ENCODE results near the gene APBA1. TPM values are rescaled to one million over a fixed set of nuclear protein-coding genes. Genes with fewer than 3 reads are reported as not detected.

APBA1 gene
- total and polyA plus RNA-seq, 2 donors (not counting 3 experiments of a cell fraction or from before 2014, with no cell fraction given) = 6.1 to 11.3 TPM

DNA sequence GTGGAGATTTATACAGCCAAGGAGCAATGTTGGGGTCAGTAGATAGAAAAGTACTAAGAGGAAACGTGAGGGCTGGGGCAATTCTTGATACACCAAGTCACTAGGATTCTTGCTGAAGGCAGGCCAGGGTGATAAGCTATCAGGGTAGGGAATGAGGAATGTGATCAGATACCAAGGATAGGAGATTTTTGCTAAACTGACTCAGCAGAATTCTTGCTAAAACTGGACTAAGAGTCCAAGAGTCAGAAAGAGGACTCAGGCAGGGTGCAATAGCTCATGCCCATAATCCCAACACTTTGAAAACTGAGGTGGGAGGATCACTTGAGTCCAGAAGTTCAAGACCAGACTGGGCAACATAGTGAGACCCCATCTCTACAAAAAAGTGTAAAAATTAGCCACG lies 275.4 kb downstream of the APBA1 start:
- TF ChIP-seq POLR2A (IDR thresholded peaks at IDR 0.05; ENCODE audit: low read depth, low read length) (no peak), MYC (IDR thresholded peaks at IDR 0.05; ENCODE audit: low read depth, low read length) (no peak), GATA2 (IDR thresholded peaks at IDR 0.05; ENCODE audit: insufficient read depth, insufficient read length, low read depth, low read length) (no peak), FOS (IDR thresholded peaks at IDR 0.05; ENCODE audit: borderline replicate concordance, insufficient read depth, low read length) (no peak), EZH2 (IDR thresholded peaks at IDR 0.05; ENCODE audit: borderline replicate concordance, low read depth, low read length, severe bottlenecking) (no peak), JUN (IDR thresholded peaks at IDR 0.05; ENCODE audit: borderline replicate concordance, insufficient read depth, insufficient read length, low read depth) (no peak), POLR2AphosphoS5 (IDR thresholded peaks at IDR 0.05; ENCODE audit: insufficient read depth, low read depth, low read length) (no peak)
- TF ChIP-seq, protein P1, sequence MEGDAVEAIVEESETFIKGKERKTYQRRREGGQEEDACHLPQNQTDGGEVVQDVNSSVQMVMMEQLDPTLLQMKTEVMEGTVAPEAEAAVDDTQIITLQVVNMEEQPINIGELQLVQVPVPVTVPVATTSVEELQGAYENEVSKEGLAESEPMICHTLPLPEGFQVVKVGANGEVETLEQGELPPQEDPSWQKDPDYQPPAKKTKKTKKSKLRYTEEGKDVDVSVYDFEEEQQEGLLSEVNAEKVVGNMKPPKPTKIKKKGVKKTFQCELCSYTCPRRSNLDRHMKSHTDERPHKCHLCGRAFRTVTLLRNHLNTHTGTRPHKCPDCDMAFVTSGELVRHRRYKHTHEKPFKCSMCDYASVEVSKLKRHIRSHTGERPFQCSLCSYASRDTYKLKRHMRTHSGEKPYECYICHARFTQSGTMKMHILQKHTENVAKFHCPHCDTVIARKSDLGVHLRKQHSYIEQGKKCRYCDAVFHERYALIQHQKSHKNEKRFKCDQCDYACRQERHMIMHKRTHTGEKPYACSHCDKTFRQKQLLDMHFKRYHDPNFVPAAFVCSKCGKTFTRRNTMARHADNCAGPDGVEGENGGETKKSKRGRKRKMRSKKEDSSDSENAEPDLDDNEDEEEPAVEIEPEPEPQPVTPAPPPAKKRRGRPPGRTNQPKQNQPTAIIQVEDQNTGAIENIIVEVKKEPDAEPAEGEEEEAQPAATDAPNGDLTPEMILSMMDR (IDR thresholded peaks at IDR 0.05; ENCODE audit: extremely low read depth in 1 of 2, insufficient read depth in 1 of 2, low read depth in 1 of 2, low read length in 2 of 2) = no peak
- TF ChIP-seq, protein P2, sequence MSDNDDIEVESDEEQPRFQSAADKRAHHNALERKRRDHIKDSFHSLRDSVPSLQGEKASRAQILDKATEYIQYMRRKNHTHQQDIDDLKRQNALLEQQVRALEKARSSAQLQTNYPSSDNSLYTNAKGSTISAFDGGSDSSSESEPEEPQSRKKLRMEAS (IDR thresholded peaks at IDR 0.05; ENCODE audit: insufficient read depth, insufficient read length) = no peak
- Histone ChIP-seq H3K27ac (ENCODE audit: insufficient read depth, low read depth, low read length) (no peak overlapping the region), H3K79me2 (ENCODE audit: control insufficient read depth, insufficient read depth, low read length) (no peaks in the 10 kb centered on the region), H3K4me3 (replicated peaks in 1 of 3; ENCODE audit: insufficient read depth in 1 of 3, low read depth in 1 of 3, low read length in 3 of 3) (no peak overlapping the region), H2AFZ (ENCODE audit: low read depth, low read length) (no peak overlapping the region), H3K36me3 (ENCODE audit: control insufficient read depth in 2 of 2, extremely low read depth in 1 of 2, insufficient read depth in 2 of 2, low read length in 2 of 2) (no peaks in the 10 kb centered on the region), H3K9me1 (replicated peaks; ENCODE audit: control insufficient read depth, extremely low read depth, insufficient read depth, low read length) (no peaks in the 10 kb centered on the region), H3K4me2 (ENCODE audit: insufficient read depth, low read length) (no peak overlapping the region), H3K9me3 (replicated peaks; ENCODE audit: control insufficient read depth, insufficient read depth, low read length) (no peaks in the 10 kb centered on the region), H3K9ac (replicated peaks; ENCODE audit: extremely low read depth, insufficient read depth, low read length) (no peak overlapping the region), H3K27me3 (ENCODE audit: control insufficient read depth in 2 of 2, insufficient read depth in 2 of 2, low read length in 2 of 2) (peaks cover 0 to 2% of the 10 kb centered on the region in 2 experiments), H4K20me1 (replicated peaks; ENCODE audit: control insufficient read depth, extremely low read depth, insufficient read depth, low read length) (no peaks in the 10 kb centered on the region), H3K4me1 (ENCODE audit: control insufficient read depth, extremely low read depth, insufficient read depth, low read length) (peaks cover 2% of the 10 kb centered on the region)
- ChIA-PET POLR2A (no interaction called here), CTCF (interaction anchor here (0.9 kb wide), 1 partner anchor 49 kb away, joined by 3 read pairs; no protein-coding TSS in a partner anchor)
- no TSS peak for BruUV-seq (replicated peaks)
- dilution Hi-C loops (cut with MboI; ENCODE audit: extremely low pct_ligation_motif_present, low sequenced_read_pairs) = no loop called here
- FAIRE-seq = no peak
- no peak for DNase-seq (ENCODE audit: low read depth, low spot score)
- intact Hi-C loops (cut with micrococcal nuclease) = no loop called here
